Spleen (tissue), 11 donors: Measurements from ENCODE around the gene RHOBTB3. TPM values are rescaled to one million over a fixed set of nuclear protein-coding genes. Genes with fewer than 3 reads are reported as not detected.
"Not testable (repeated sequence)": the region's sequence is repeated elsewhere in the genome, so short reads cannot be mapped to it uniquely, and the experiment has no call there.

Experiments
- DNase-seq: peaks from one replicate; pipeline ENCODE4 v3.0.0-alpha.2; 2020
- H3K27ac ChIP-seq, 8 donors: fragments of 200-600 bp; sonication (generic) in 7 of 8; 1 replicate in 4 of 8; 2 replicates in 4 of 8; pipeline versions ENCODE4 v1.5.0 to v1.8.0; 2016 to 2021; ENCODE audit warnings: inconsistent platforms in 4 of 8, mild to moderate bottlenecking in 4 of 8, moderate library complexity in 1 of 8
- H3K27me3 ChIP-seq, 7 donors: fragments of 200-600 bp; sonication (generic) in 6 of 7; replicated peaks in 1 of 7; 1 replicate in 4 of 7; 2 replicates in 3 of 7; pipeline versions ENCODE4 v1.5.0 to v1.8.0; 2016 to 2021; ENCODE audit warnings: inconsistent platforms in 3 of 7, mild to moderate bottlenecking in 1 of 7
- H3K36me3 ChIP-seq, 6 donors: fragments of 200-600 bp; sonication (generic) in 5 of 6; 1 replicate in 4 of 6; 2 replicates in 2 of 6; pipeline versions ENCODE4 v1.5.0 to v1.8.0; 2016 to 2021; ENCODE audit warnings: inconsistent platforms in 2 of 6
- H3K4me1 ChIP-seq, 6 donors: fragments of 200-600 bp; sonication (generic) in 5 of 6; 1 replicate in 3 of 6; 2 replicates in 3 of 6; pipeline versions ENCODE4 v1.5.0 to v1.8.0; 2016 to 2021; ENCODE audit warnings: inconsistent platforms in 3 of 6
- H3K4me3 ChIP-seq, 8 donors: fragments of 200-600 bp; sonication (generic) in 7 of 8; 1 replicate in 4 of 8; 2 replicates in 4 of 8; pipeline versions ENCODE4 v1.5.0 to v1.8.0; 2016 to 2021; ENCODE audit warnings: inconsistent platforms in 4 of 8, mild to moderate bottlenecking in 4 of 8, moderate library complexity in 2 of 8
- H3K9me3 ChIP-seq, 8 donors: fragments of 200-600 bp; sonication (generic) in 7 of 8; 1 replicate in 4 of 8; 2 replicates in 4 of 8; pipeline versions ENCODE4 v1.5.0 to v1.8.0; 2016 to 2021; ENCODE audit warnings: inconsistent platforms in 4 of 8
- CTCF ChIP-seq, 11 experiments: fragments of 200-600 bp in 7 of 11; fragments of 450-650 bp in 4 of 11; sonication (generic) in 4 of 11; IDR thresholded peaks in 8 of 11; conservative IDR thresholded peaks in 3 of 11; 1 replicate in 7 of 11; 2 replicates in 4 of 11; pipeline versions ENCODE4 v1.4.0 to v1.8.0; 2016 to 2021; ENCODE audit warnings: antibody characterized with exemption in 11 of 11, inconsistent platforms in 4 of 11, mild to moderate bottlenecking in 1 of 11
- POLR2A ChIP-seq, 3 donors: fragments of 450-650 bp; IDR thresholded peaks; one replicate each; pipeline ENCODE4 v1.5.1; 2017; ENCODE audit warnings: antibody characterized with exemption in 3 of 3, mild to moderate bottlenecking in 1 of 3
- POLR2AphosphoS5 ChIP-seq, 3 donors: sonication (generic); formaldehyde crosslinking; IDR thresholded peaks; one replicate each; pipeline ENCODE4 v1.5.1; 2017; ENCODE audit warnings: antibody characterized with exemption in 3 of 3
- WGBS, 5 donors: extraction: QIAGEN DNeasy Blood & Tissue Kit in 3 of 5; methylation state at CpG; one replicate each; pipeline versions ENCODE4 v1.1.5 to v1.1.7; 2013 to 2018; 5-methylcytosine and 5-hydroxymethylcytosine counted together
- intact Hi-C: fragments of 100-400 bp; cut with DNase I; formaldehyde crosslinking; loops from one replicate; pipeline ENCODE4 v1.15.0; 2023; ENCODE audit warnings: low total_unique reads
- polyA plus RNA-seq, 3 donors: library from polyadenylated mRNA; stranded (reverse); fragments of 200-250 nt; gene quantifications; one replicate each; pipeline ENCODE4 v1.2.1, GENCODE V29; 2013
- total RNA-seq, 7 donors: library from RNA; depleted of rRNA in 3 of 7; stranded (reverse); fragments of >200 nt in 3 of 7; fragmentation: NEBNext Ultra II Directional in 4 of 7; extraction: Animal tissue kit (Norgen Biotek cat#: 25700) in 4 of 7; gene quantifications; one replicate each; pipeline versions ENCODE4 v1.1.0 to v1.2.1, GENCODE V29; 2016 to 2021
- donor health status: healthy with polysubstance abuse.
- donor health status: DM: no; HTN: no; CAD: no; lungs with moderate emphysema.
- donor health status: DM: no; HTN: no; CAD: no.
- donor health status: Bipolar disorder and iron deficiency.
- donor health status: healthy.
- donor health status: DM: no; HTN: no; CAD: no.
- donor health status: DM: yes; HTN: yes; CAD: no.

Gene RHOBTB3
- total and polyA plus RNA-seq, 10 donors, result 4.5 to 71.1 (median 38.4) TPM

DNA sequence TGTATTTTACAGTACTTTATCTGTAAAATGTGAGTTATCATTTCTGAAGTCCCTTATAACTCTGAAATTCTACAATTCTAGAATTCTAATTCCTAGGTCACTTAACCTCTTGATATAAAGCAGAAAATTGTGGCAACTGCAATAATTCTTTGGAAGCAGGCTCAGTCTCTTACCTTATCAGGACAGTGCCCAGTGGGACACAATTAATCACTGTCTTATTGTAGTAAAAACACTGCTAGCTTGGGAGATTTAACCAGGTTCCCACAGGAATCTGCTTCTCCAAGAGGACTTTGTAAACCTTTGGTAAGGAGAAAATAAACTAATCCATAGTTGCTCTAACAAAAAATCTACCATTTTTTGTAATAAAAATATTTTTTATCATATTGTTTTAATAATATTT, 30.1 kb upstream of the RHOBTB3 start:
- Histone ChIP-seq H3K9me3 (no peaks in the 10 kb centered on the region), H3K4me3 (no peak overlapping the region), H3K27me3 (no peaks in the 10 kb centered on the region), H3K27ac (no peak overlapping the region), H3K4me1 (no peaks in the 10 kb centered on the region), H3K36me3 (no peaks in the 10 kb centered on the region)
- intact Hi-C loops, result no loop called here
- TF ChIP-seq CTCF (IDR thresholded peaks at IDR 0.05 in 8 of 11, conservative IDR thresholded peaks at IDR 0.05 in 3 of 11), result no peak
- no peak for TF ChIP-seq POLR2AphosphoS5 (IDR thresholded peaks at IDR 0.05)
- TF ChIP-seq POLR2A (IDR thresholded peaks at IDR 0.05), result no peak
- DNase-seq, result no peak

- 70 to 85% (median 78%) methylated on average over 1 of the region's 1 CpG for WGBS, 5 donors
- Histone ChIP-seq H3K9me3 (no peaks in the 10 kb centered on the region), H3K27me3 (no peaks in the 10 kb centered on the region), H3K4me3 (no peak overlapping the region), H3K36me3 (no peaks in the 10 kb centered on the region), H3K27ac (no peak overlapping the region), H3K4me1 (no peaks in the 10 kb centered on the region)
- DNase-seq, result no peak
- TF ChIP-seq POLR2A (IDR thresholded peaks at IDR 0.05), result no peak
- no peak for TF ChIP-seq CTCF (IDR thresholded peaks at IDR 0.05 in 8 of 11, conservative IDR thresholded peaks at IDR 0.05 in 3 of 11)
- intact Hi-C loops, result no loop called here
Observed at GRCh38 chr5:95704150-95704549, 27.0 kb upstream of the RHOBTB3 start.

DNA sequence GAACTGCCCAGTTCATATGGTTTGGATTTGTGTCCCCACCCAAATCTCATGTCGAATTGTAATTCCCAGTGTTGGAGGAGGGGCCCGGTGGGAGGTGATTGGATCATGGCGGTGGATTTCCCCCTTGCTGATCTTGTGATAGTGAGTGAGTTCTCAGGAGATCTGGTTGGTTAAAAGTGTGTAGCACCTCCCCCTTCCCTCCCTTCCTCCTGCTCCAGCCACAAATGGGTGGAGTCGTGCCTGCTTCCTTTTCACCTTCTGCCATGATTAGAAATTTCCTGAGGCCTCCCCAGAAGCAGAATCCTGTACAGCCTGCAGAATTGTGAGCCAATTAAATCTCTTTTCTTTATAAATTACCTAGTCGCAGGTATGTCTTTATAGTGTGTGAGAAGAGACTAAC, 24.9 kb upstream of the RHOBTB3 start:
- H3K4me1 ChIP-seq, H3K27ac ChIP-seq, H3K27me3 ChIP-seq, H3K9me3 ChIP-seq, DNase-seq, intact Hi-C loops, H3K4me3 ChIP-seq, H3K36me3 ChIP-seq: not testable (repeated sequence)
- WGBS, 5 donors, result 76 to 99% (median 86%) methylated on average over 4 to 5 of the region's 5 CpGs

DNA sequence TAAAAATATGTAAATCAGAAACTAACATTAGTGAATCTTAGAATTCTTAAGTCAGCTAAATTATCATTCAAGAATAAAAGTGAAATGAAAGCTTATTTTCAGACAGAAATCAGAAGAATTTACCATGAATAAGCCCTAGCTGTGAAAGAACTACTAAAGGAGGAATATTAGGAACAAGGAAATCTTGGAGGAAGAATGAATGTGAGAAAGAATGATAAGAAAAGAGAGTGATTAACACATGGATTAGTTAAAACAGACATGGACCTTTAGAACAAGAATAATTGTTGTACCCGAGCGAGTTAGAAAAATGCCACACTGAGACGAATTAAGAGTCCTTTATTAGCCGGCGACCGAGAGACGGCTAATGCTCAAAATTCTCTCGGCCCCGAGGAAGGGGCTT, 24.1 kb upstream of the RHOBTB3 start:
- no peak for DNase-seq
- Histone ChIP-seq H3K4me3 (no peak overlapping the region), H3K27me3 (no peaks in the 10 kb centered on the region), H3K4me1 (no peaks in the 10 kb centered on the region), H3K9me3 (no peaks in the 10 kb centered on the region), H3K36me3 (no peaks in the 10 kb centered on the region), H3K27ac (no peak overlapping the region)
- TF ChIP-seq CTCF (IDR thresholded peaks at IDR 0.05 in 8 of 11, conservative IDR thresholded peaks at IDR 0.05 in 3 of 11) (no peak), POLR2A (IDR thresholded peaks at IDR 0.05) (no peak), POLR2AphosphoS5 (IDR thresholded peaks at IDR 0.05) (no peak)
- intact Hi-C loops, result no loop called here
- WGBS, 5 donors, result 82 to 92% (median 88%) methylated on average over 9 of the region's 9 CpGs

GRCh38 chr5:95707534-95708188, 23.5 kb upstream of the RHOBTB3 start:
- H3K9me3 ChIP-seq, DNase-seq, H3K36me3 ChIP-seq, H3K4me3 ChIP-seq, H3K27ac ChIP-seq, H3K27me3 ChIP-seq, intact Hi-C loops, H3K4me1 ChIP-seq: not testable (repeated sequence)
- 79 to 84% (median 83%) methylated on average over 8 of the region's 8 CpGs for WGBS, 5 donors
